RWPE2 (cell line): ENCODE measurements around the gene TNFSF12.

Experiments
- ATAC-seq: fragments of 200-7000 bp; cut with Tn5 transposase; 3 replicates; pipeline ENCODE4 v1.9.1; 2021; ENCODE audit warnings: low read depth
- DNase-seq: peaks from one replicate; pipeline ENCODE4 v3.0.0-alpha.2; 2020; ENCODE audit warnings: low spot score
- H3K27ac ChIP-seq: fragments of 450-650 bp; 2 replicates; pipeline ENCODE4 v1.5.1; 2017; ENCODE audit warnings: mild to moderate bottlenecking; ENCODE audit not compliant: poor library complexity, severe bottlenecking
- H3K27me3 ChIP-seq: fragments of 250-450 bp; sonication (Bioruptor Pico); 2 replicates; pipeline ENCODE4 v1.5.1; 2021; ENCODE audit warnings: mild to moderate bottlenecking, moderate library complexity; ENCODE audit not compliant: insufficient read depth, poor library complexity, severe bottlenecking
- H3K36me3 ChIP-seq: fragments of 250-450 bp; sonication (Bioruptor Pico); 2 replicates; pipeline ENCODE4 v1.5.1; 2020; ENCODE audit warnings: low read depth, mild to moderate bottlenecking, moderate library complexity
- H3K4me1 ChIP-seq: fragments of 250-450 bp; sonication (Bioruptor Pico); 2 replicates; pipeline ENCODE4 v1.5.1; 2021; ENCODE audit warnings: mild to moderate bottlenecking, moderate library complexity; ENCODE audit not compliant: insufficient read depth, poor library complexity, severe bottlenecking
- H3K4me3 ChIP-seq: fragments of 250-450 bp; sonication (Bioruptor Pico); 2 replicates; pipeline ENCODE4 v1.5.1; 2021; ENCODE audit warnings: mild to moderate bottlenecking, moderate library complexity; ENCODE audit not compliant: severe bottlenecking
- H3K9me3 ChIP-seq: fragments of 250-450 bp; sonication (Bioruptor Pico); 2 replicates; pipeline ENCODE4 v1.5.1; 2021; ENCODE audit warnings: mild to moderate bottlenecking, moderate library complexity; ENCODE audit not compliant: severe bottlenecking
- TF ChIP-seq, protein P1 (sequence below): fragments of 450-650 bp; IDR thresholded peaks from one replicate; pipeline ENCODE4 v1.5.1; 2017; ENCODE audit warnings: mild to moderate bottlenecking, moderate library complexity; ENCODE audit not compliant: poor library complexity, severe bottlenecking

The TNFSF12 gene

GRCh38 chr17:7579834-7580603, 31.2 kb downstream of the TNFSF12 start:
- H3K36me3 ChIP-seq: peaks cover 41% of the 10 kb centered on the region
- TF ChIP-seq, protein P1, sequence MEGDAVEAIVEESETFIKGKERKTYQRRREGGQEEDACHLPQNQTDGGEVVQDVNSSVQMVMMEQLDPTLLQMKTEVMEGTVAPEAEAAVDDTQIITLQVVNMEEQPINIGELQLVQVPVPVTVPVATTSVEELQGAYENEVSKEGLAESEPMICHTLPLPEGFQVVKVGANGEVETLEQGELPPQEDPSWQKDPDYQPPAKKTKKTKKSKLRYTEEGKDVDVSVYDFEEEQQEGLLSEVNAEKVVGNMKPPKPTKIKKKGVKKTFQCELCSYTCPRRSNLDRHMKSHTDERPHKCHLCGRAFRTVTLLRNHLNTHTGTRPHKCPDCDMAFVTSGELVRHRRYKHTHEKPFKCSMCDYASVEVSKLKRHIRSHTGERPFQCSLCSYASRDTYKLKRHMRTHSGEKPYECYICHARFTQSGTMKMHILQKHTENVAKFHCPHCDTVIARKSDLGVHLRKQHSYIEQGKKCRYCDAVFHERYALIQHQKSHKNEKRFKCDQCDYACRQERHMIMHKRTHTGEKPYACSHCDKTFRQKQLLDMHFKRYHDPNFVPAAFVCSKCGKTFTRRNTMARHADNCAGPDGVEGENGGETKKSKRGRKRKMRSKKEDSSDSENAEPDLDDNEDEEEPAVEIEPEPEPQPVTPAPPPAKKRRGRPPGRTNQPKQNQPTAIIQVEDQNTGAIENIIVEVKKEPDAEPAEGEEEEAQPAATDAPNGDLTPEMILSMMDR: no peak
- DNase-seq (no peak), ATAC-seq (no peak)
- no peaks in the 10 kb centered on the region for H3K27me3 ChIP-seq
- H3K4me3 ChIP-seq: no peak overlapping the region
- H3K4me1 ChIP-seq: peaks cover 21% of the 10 kb centered on the region
- no peaks in the 10 kb centered on the region for H3K9me3 ChIP-seq
- H3K27ac ChIP-seq: peak overlapping the region; percentile 98

- peak overlapping the region; percentile 98 for H3K27ac ChIP-seq
- H3K27me3 ChIP-seq: no peaks in the 10 kb centered on the region
- DNase-seq (peak; percentile 63), ATAC-seq (no peak)
- H3K36me3 ChIP-seq: peaks cover 36% of the 10 kb centered on the region
- H3K9me3 ChIP-seq: no peaks in the 10 kb centered on the region
- peaks cover 13% of the 10 kb centered on the region for H3K4me1 ChIP-seq
- TF ChIP-seq, protein P1: no peak
- H3K4me3 ChIP-seq: no peak overlapping the region
Observed at GRCh38 chr17:7580604-7581575, 32.0 kb downstream of the TNFSF12 start.

- DNase-seq: peak; percentile 69
- no peaks in the 10 kb centered on the region for H3K9me3 ChIP-seq
- H3K4me3 ChIP-seq: peak overlapping the region; percentile 61
- H3K4me1 ChIP-seq: peaks cover 18% of the 10 kb centered on the region
- no peaks in the 10 kb centered on the region for H3K27me3 ChIP-seq
- TF ChIP-seq, protein P1: no peak
- peaks cover 31% of the 10 kb centered on the region for H3K36me3 ChIP-seq
- H3K27ac ChIP-seq: peak overlapping the region; percentile 76
- no peak for ATAC-seq
Observed at GRCh38 chr17:7582396-7583252, 33.8 kb downstream of the TNFSF12 start.

- TF ChIP-seq, protein P1: no peak
- Histone ChIP-seq H3K27ac (peak within 1 kb of the TSS; percentile 76), H3K9me3 (no peaks in the 10 kb centered on the region), H3K36me3 (peaks cover 29% of the 10 kb centered on the region), H3K4me3 (peak within 1 kb of the TSS; percentile 61), H3K4me1 (peaks cover 18% of the 10 kb centered on the region), H3K27me3 (no peaks in the 10 kb centered on the region)
- peak; percentile 91 for DNase-seq
- ATAC-seq: peak; percentile 31
Observed at GRCh38 chr17:7583253-7584109, 34.6 kb downstream of the TNFSF12 start, which contains the start of gene MPDU1. Gene MPDU1, plus strand, starts transcription at chr17:7583852. Its CDS starts 11 bp downstream, at chr17:7583863.
